Measurements from ENCODE around the gene CCDC188.

Gene CCDC188

GRCh38 chr22:20150381-20151275, at the start of gene CCDC188:
Gene CCDC188 (minus strand): TSS chr22:20151055. CDS start chr22:20150986, 69 bp downstream.
- DNase-seq = no peak

GRCh38 chr22:20199906-20200305, 49.1 kb upstream of the CCDC188 start:
- DNase-seq = no peak

- DNase-seq = no peak
Observed at GRCh38 chr22:20199413-20199842, 48.6 kb upstream of the CCDC188 start.

- DNase-seq = no peak
Observed at GRCh38 chr22:20198557-20199319, 47.9 kb upstream of the CCDC188 start.

- no peak for DNase-seq
Observed at GRCh38 chr22:20197407-20198030, 46.7 kb upstream of the CCDC188 start.

- DNase-seq = no peak
Observed at GRCh38 chr22:20196094-20196842, 45.4 kb upstream of the CCDC188 start.

GRCh38 chr22:20194681-20195593, 44.1 kb upstream of the CCDC188 start:
- DNase-seq = no peak

GRCh38 chr22:20193761-20194494, 43.1 kb upstream of the CCDC188 start:
- no peak for DNase-seq

- no peak for DNase-seq
Observed at GRCh38 chr22:20192972-20193760, 42.3 kb upstream of the CCDC188 start.

GRCh38 chr22:20192293-20192971, 41.6 kb upstream of the CCDC188 start:
- DNase-seq = no peak

GRCh38 chr22:20191803-20192202, 40.9 kb upstream of the CCDC188 start:
- DNase-seq = no peak

- DNase-seq = no peak
Observed at GRCh38 chr22:20191000-20191515, 40.2 kb upstream of the CCDC188 start.

GRCh38 chr22:20188567-20188877, 37.7 kb upstream of the CCDC188 start:
- no peak for DNase-seq

GRCh38 chr22:20187777-20188566, 37.1 kb upstream of the CCDC188 start:
- DNase-seq = no peak

- DNase-seq = no peak
Observed at GRCh38 chr22:20186871-20187546, 36.2 kb upstream of the CCDC188 start.

- DNase-seq = no peak
Observed at GRCh38 chr22:20186183-20186870, 35.5 kb upstream of the CCDC188 start.

- DNase-seq = no peak
Observed at GRCh38 chr22:20185750-20186149, 34.9 kb upstream of the CCDC188 start.
